ENCODE measurements around the gene ACKR2. TPM values are rescaled to one million over a fixed set of nuclear protein-coding genes. Genes with fewer than 3 reads are reported as not detected.

The ACKR2 gene
- total RNA-seq, 4 donors from 2014 or later, result 1.2 to 6.6 (median 3.4) TPM

GRCh38 chr3:42795621-42796181, 13.5 kb upstream of the ACKR2 start:
- WGBS, result 90% methylated on average over 2 of the region's 2 CpGs
- no peak for TF ChIP-seq CTCF (IDR thresholded peaks at IDR 0.05)
- Histone ChIP-seq H3K9me3 (no peaks in the 10 kb centered on the region), H3K4me1 (peaks cover 3% of the 10 kb centered on the region), H3K27me3 (no peaks in the 10 kb centered on the region), H3K27ac (no peak overlapping the region), H3K36me3 (peaks cover 19% of the 10 kb centered on the region), H3K4me3 (no peak overlapping the region)
- DNase-seq (ENCODE audit: low spot score in 2 of 2), result no peak

DNA sequence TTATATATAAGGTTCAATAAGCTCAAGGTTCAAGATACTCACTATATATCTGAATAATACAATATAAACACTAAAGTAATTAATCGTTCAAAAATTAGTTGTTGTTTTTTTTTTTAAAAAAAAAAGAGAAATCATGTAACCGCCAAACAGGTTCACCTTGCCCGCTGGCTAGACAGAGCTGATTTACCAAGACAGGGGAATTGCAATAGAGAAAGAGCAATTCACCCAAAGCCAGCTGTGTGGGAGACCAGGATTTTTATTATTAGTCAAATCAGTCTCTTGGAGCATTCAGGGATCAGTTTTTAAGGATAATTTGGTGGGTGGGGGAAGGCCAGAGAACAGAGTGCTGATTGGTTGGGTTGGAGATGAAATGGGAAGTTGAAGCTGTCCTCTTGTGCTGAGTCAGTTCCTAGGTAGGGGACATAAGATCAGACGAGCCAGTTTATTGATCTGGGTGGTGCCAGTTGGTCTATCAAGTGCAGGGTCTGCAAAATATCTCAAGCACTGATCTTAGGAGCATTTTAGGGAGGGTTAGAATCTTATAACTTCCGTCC, 12.8 kb upstream of the ACKR2 start:
- TF ChIP-seq POLR2AphosphoS5 (IDR thresholded peaks at IDR 0.05) (no peak), CTCF (IDR thresholded peaks at IDR 0.05) (no peak), EP300 (IDR thresholded peaks at IDR 0.05) (no peak), POLR2A (IDR thresholded peaks at IDR 0.05) (no peak)
- Histone ChIP-seq H3K27ac (no peak overlapping the region), H3K4me1 (peaks cover 11% of the 10 kb centered on the region), H3K4me3 (no peak overlapping the region), H3K9me3 (no peaks in the 10 kb centered on the region), H3K27me3 (no peaks in the 10 kb centered on the region), H3K36me3 (peaks cover 19% of the 10 kb centered on the region)
- WGBS, result 93% methylated on average over 4 of the region's 5 CpGs
- DNase-seq (ENCODE audit: low spot score in 2 of 2), result no peak

DNA sequence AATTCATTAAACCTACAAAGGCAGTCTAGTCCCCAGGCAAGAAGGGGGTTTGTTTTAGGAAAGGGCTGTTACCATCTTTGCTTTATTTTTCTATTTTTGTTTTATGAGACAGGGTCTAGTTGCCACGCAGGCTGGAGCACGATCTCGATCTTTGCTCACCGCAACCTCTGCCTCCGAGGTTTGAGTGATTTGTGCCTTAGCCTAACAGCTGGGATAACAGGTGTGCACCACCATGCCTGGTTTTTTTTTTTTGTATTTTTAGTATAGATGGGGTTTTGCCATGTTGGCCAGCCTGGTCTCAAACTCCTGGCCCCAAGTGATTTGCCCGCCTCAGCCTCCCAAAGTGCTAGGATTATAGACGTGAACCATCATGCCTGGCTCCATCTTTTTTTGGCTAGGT, 9.9 kb upstream of the ACKR2 start:
- TF ChIP-seq POLR2AphosphoS5 (IDR thresholded peaks at IDR 0.05) (no peak), POLR2A (IDR thresholded peaks at IDR 0.05) (no peak), CTCF (IDR thresholded peaks at IDR 0.05) (no peak), EP300 (IDR thresholded peaks at IDR 0.05) (no peak)
- H3K27ac ChIP-seq, result no peak overlapping the region
- no peaks in the 10 kb centered on the region for H3K9me3 ChIP-seq
- H3K27me3 ChIP-seq, result no peaks in the 10 kb centered on the region
- no peak for DNase-seq (ENCODE audit: low spot score in 2 of 2)
- H3K4me1 ChIP-seq, result peaks cover 26% of the 10 kb centered on the region
- no peaks in the 10 kb centered on the region for H3K36me3 ChIP-seq
- 82% methylated on average over 7 of the region's 7 CpGs for WGBS
- no peak overlapping the region for H3K4me3 ChIP-seq

DNA sequence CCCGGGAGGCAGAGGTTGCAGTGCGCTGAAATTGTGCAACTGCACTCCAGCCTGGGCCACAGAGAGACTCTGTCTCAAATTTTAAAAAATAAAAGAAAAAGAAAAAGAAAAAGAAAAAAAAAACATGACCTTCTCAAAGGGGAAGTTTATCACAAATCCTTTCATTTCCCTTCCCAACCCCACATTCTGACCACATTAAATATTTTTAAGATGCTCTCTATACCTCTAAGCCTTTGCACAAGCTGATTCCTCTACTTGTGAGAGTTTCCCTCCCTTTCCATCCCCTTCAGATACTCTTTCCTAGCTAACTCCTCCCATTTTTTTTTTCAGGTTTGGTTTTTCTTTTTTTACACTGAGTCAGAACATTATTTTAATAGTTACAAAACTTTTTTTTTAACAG, 9.0 kb upstream of the ACKR2 start:
- Histone ChIP-seq H3K9me3 (no peaks in the 10 kb centered on the region), H3K4me3 (no peak overlapping the region), H3K4me1 (peaks cover 32% of the 10 kb centered on the region), H3K27me3 (no peaks in the 10 kb centered on the region), H3K27ac (no peak overlapping the region), H3K36me3 (no peaks in the 10 kb centered on the region)
- WGBS, result 96% methylated on average over 2 of the region's 2 CpGs
- DNase-seq (ENCODE audit: low spot score in 2 of 2), result no peak
- TF ChIP-seq POLR2AphosphoS5 (IDR thresholded peaks at IDR 0.05) (no peak), EP300 (IDR thresholded peaks at IDR 0.05) (no peak), CTCF (IDR thresholded peaks at IDR 0.05) (no peak), POLR2A (IDR thresholded peaks at IDR 0.05) (no peak)

- no peak for DNase-seq (ENCODE audit: low spot score in 2 of 2)
- peaks cover 35% of the 10 kb centered on the region for H3K4me1 ChIP-seq
- no peaks in the 10 kb centered on the region for H3K9me3 ChIP-seq
- H3K4me3 ChIP-seq, result no peak overlapping the region
- TF ChIP-seq EP300 (IDR thresholded peaks at IDR 0.05), result no peak
- no peak for TF ChIP-seq CTCF (IDR thresholded peaks at IDR 0.05)
- TF ChIP-seq POLR2A (IDR thresholded peaks at IDR 0.05), result no peak
- no peak for TF ChIP-seq POLR2AphosphoS5 (IDR thresholded peaks at IDR 0.05)
- no peaks in the 10 kb centered on the region for H3K36me3 ChIP-seq
- 85% methylated on average over 3 of the region's 3 CpGs for WGBS
- H3K27me3 ChIP-seq, result no peaks in the 10 kb centered on the region
- no peak overlapping the region for H3K27ac ChIP-seq
Measured at GRCh38 chr3:42801048-42801620, 8.1 kb upstream of the ACKR2 start.

Measured in suprapubic skin (tissue), 4 donors.